Prostate gland (tissue), 2 donors: ENCODE results near the gene CRIP2. TPM values are rescaled to one million over a fixed set of nuclear protein-coding genes. Genes with fewer than 3 reads are reported as not detected.

Source experiments
- DNase-seq: peaks from one replicate; pipeline ENCODE4 v3.0.0-alpha.2; 2019; ENCODE audit warnings: low spot score
- H3K27ac ChIP-seq, 2 donors: fragments of 200-600 bp; sonication (generic); 2 replicates each; pipeline ENCODE4 v1.5.1; 2017 to 2019
- H3K27me3 ChIP-seq: fragments of 200-600 bp; sonication (generic); replicated peaks from 2 replicates; pipeline ENCODE4 v1.5.1; 2019; ENCODE audit not compliant: insufficient read depth
- H3K36me3 ChIP-seq, 2 donors: fragments of 200-600 bp; sonication (generic); 1 replicate in 1 of 2; 2 replicates in 1 of 2; pipeline versions ENCODE4 v1.5.1 to v1.8.1; 2017 to 2019
- H3K4me1 ChIP-seq: fragments of 200-600 bp; sonication (generic); replicated peaks from 2 replicates; pipeline ENCODE4 v1.5.1; 2019
- H3K4me3 ChIP-seq, 2 donors: fragments of 200-600 bp; sonication (generic); 2 replicates each; pipeline ENCODE4 v1.5.1; 2017 to 2019
- H3K9me3 ChIP-seq: fragments of 200-600 bp; sonication (generic); 2 replicates; pipeline ENCODE4 v1.5.1; 2017
- CTCF ChIP-seq, 4 experiments: fragments of 200-600 bp in 2 of 4; fragments of 450-650 bp in 2 of 4; sonication (generic) in 2 of 4; IDR thresholded peaks; 1 replicate in 3 of 4; 2 replicates in 1 of 4; pipeline ENCODE4 v1.5.1; 2016 to 2019; ENCODE audit warnings: antibody characterized with exemption in 4 of 4, mild to moderate bottlenecking in 2 of 4, moderate library complexity in 2 of 4
- POLR2A ChIP-seq: fragments of 450-650 bp; IDR thresholded peaks from one replicate; pipeline ENCODE4 v1.6.1; 2016; ENCODE audit warnings: antibody characterized with exemption, mild to moderate bottlenecking
- POLR2AphosphoS5 ChIP-seq: sonication (generic); formaldehyde crosslinking; IDR thresholded peaks from one replicate; pipeline ENCODE4 v1.6.1; 2017; ENCODE audit warnings: antibody characterized with exemption
- WGBS: methylation state at CpG from one replicate; pipeline ENCODE4 v1.1.5; 2018; 5-methylcytosine and 5-hydroxymethylcytosine counted together
- intact Hi-C: fragments of 100-400 bp; cut with DNase I; formaldehyde crosslinking; loops from one replicate; pipeline ENCODE4 v1.14.2; 2022
- total RNA-seq, 2 donors: library from RNA; depleted of rRNA; stranded (reverse); fragments of >200 nt; gene quantifications; one replicate each; pipeline ENCODE4 v1.1.0, GENCODE V29; 2016

CRIP2 gene
- total RNA-seq, 2 donors from 2014 or later = 86.7 to 134 TPM

- intact Hi-C loops = loop anchor here (2.0 to 5.0 kb wide), 3 partner anchors 39 to 119 kb away; no protein-coding TSS in a partner anchor
- H3K36me3 ChIP-seq = no peaks in the 10 kb centered on the region
- no peaks in the 10 kb centered on the region for H3K9me3 ChIP-seq
- WGBS = 0% methylated on average over 22 of the region's 33 CpGs
- H3K27ac ChIP-seq = peak overlapping the region; percentile 93 to 95
- no peak for DNase-seq
- H3K4me1 ChIP-seq = peaks cover 4% of the 10 kb centered on the region
- TF ChIP-seq POLR2AphosphoS5 = no peak
- no peak for TF ChIP-seq CTCF (IDR thresholded peaks at IDR 0.05)
- no peak for TF ChIP-seq POLR2A
- H3K4me3 ChIP-seq = peak overlapping the region; percentile 49 to 64
- peaks cover 4% of the 10 kb centered on the region for H3K27me3 ChIP-seq
Measured at GRCh38 chr14:105490267-105490571, 15.6 kb downstream of the CRIP2 start.

- no peaks in the 10 kb centered on the region for H3K36me3 ChIP-seq
- peaks cover 4% of the 10 kb centered on the region for H3K4me1 ChIP-seq
- peak; percentile 71 to 99 (median 92) for TF ChIP-seq CTCF (IDR thresholded peaks at IDR 0.05)
- TF ChIP-seq POLR2AphosphoS5 = peak; percentile 97
- peak; percentile 72 for TF ChIP-seq POLR2A
- peaks cover 4% of the 10 kb centered on the region for H3K27me3 ChIP-seq
- peak within 1 kb of the TSS; percentile 60 to 67 for H3K4me3 ChIP-seq
- under 1% methylated on average over 43 of the region's 94 CpGs for WGBS
- peak within 1 kb of the TSS; percentile 93 to 95 for H3K27ac ChIP-seq
- peak; percentile 100 for DNase-seq
- no peaks in the 10 kb centered on the region for H3K9me3 ChIP-seq
- intact Hi-C loops = loop anchor here (2.0 to 5.0 kb wide), 3 partner anchors 38 to 120 kb away; no protein-coding TSS in a partner anchor
Measured at GRCh38 chr14:105490572-105491365, 16.1 kb downstream of the CRIP2 start, which contains the start of gene TEDC1. TSS of gene TEDC1 (plus strand) at chr14:105491246. CDS start at chr14:105491376, 130 bp downstream.

- DNase-seq = no peak
- Histone ChIP-seq H3K36me3 (no peaks in the 10 kb centered on the region), H3K4me3 (peak overlapping the region; percentile 60 to 67), H3K4me1 (peaks cover 4% of the 10 kb centered on the region), H3K27me3 (peaks cover 4% of the 10 kb centered on the region), H3K9me3 (no peaks in the 10 kb centered on the region), H3K27ac (peak overlapping the region; percentile 87 to 95)
- intact Hi-C loops = loop anchor here (2.0 to 5.0 kb wide), 3 partner anchors 37 to 121 kb away; no protein-coding TSS in a partner anchor
- WGBS = 2% methylated on average over 53 of the region's 53 CpGs
- TF ChIP-seq POLR2A = no peak
- no peak for TF ChIP-seq POLR2AphosphoS5
- TF ChIP-seq CTCF (IDR thresholded peaks at IDR 0.05) = no peak
Measured at GRCh38 chr14:105491366-105491973, 16.8 kb downstream of the CRIP2 start.

- no peak for DNase-seq
- TF ChIP-seq CTCF (IDR thresholded peaks at IDR 0.05) (no peak), POLR2A (no peak), POLR2AphosphoS5 (no peak)
- Histone ChIP-seq H3K27me3 (peaks cover 4% of the 10 kb centered on the region), H3K4me3 (no peak overlapping the region), H3K4me1 (peaks cover 4% of the 10 kb centered on the region), H3K9me3 (no peaks in the 10 kb centered on the region), H3K36me3 (no peaks in the 10 kb centered on the region), H3K27ac (no peak overlapping the region)
- WGBS = 70% methylated on average over 23 of the region's 24 CpGs
- intact Hi-C loops = loop anchor here (5.0 kb wide), 1 partner anchor 45 kb away; no protein-coding TSS in a partner anchor
Measured at GRCh38 chr14:105492031-105492970, 17.7 kb downstream of the CRIP2 start.
